ENCODE results near the gene CHMP1B. TPM values are rescaled to one million over a fixed set of nuclear protein-coding genes. Genes with fewer than 3 reads are reported as not detected.

The CHMP1B gene
- total and polyA plus RNA-seq, 11 donors, result 19.8 to 41.2 (median 37.3) TPM

GRCh38 chr18:11810379-11810778, 40.8 kb upstream of the CHMP1B start:
- Histone ChIP-seq H3K4me3 (no peak overlapping the region), H3K27me3 (no peaks in the 10 kb centered on the region), H3K36me3 (no peaks in the 10 kb centered on the region), H3K4me1 (peaks cover 0 to 9% (median 0%) of the 10 kb centered on the region in 12 donors), H3K27ac (no peak overlapping the region), H3K9me3 (no peaks in the 10 kb centered on the region)
- ATAC-seq (no peak), DNase-seq (no peak)
- WGBS, 4 donors, result 84 to 93% (median 88%) methylated on average over 3 of the region's 3 CpGs
- intact Hi-C loops (cut with DNase I), result loop anchor here in 1 of 10 donors (10.0 kb wide), 1 partner anchor 46 kb away; no protein-coding TSS in a partner anchor
- TF ChIP-seq, protein P1, sequence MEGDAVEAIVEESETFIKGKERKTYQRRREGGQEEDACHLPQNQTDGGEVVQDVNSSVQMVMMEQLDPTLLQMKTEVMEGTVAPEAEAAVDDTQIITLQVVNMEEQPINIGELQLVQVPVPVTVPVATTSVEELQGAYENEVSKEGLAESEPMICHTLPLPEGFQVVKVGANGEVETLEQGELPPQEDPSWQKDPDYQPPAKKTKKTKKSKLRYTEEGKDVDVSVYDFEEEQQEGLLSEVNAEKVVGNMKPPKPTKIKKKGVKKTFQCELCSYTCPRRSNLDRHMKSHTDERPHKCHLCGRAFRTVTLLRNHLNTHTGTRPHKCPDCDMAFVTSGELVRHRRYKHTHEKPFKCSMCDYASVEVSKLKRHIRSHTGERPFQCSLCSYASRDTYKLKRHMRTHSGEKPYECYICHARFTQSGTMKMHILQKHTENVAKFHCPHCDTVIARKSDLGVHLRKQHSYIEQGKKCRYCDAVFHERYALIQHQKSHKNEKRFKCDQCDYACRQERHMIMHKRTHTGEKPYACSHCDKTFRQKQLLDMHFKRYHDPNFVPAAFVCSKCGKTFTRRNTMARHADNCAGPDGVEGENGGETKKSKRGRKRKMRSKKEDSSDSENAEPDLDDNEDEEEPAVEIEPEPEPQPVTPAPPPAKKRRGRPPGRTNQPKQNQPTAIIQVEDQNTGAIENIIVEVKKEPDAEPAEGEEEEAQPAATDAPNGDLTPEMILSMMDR (IDR thresholded peaks at IDR 0.05), result no peak
- TF ChIP-seq POLR2A (IDR thresholded peaks at IDR 0.05), result no peak

- WGBS, 4 donors, result 85 to 91% (median 89%) methylated on average over 11 of the region's 11 CpGs
- DNase-seq, result no peak
- TF ChIP-seq POLR2A (IDR thresholded peaks at IDR 0.05), result no peak
- TF ChIP-seq, protein P1 (IDR thresholded peaks at IDR 0.05), result no peak
- H3K4me1 ChIP-seq, result peaks cover 0 to 9% (median 0%) of the 10 kb centered on the region in 12 donors
- no peak overlapping the region for H3K4me3 ChIP-seq
- H3K27ac ChIP-seq, result no peak overlapping the region
- H3K27me3 ChIP-seq, result no peaks in the 10 kb centered on the region
- intact Hi-C loops (cut with DNase I), result loop anchor here in 1 of 10 donors (10.0 kb wide), 1 partner anchor 46 kb away; no protein-coding TSS in a partner anchor
- peak in 1 of 4 donors; percentile 24 for ATAC-seq
- H3K9me3 ChIP-seq, result no peaks in the 10 kb centered on the region
- H3K36me3 ChIP-seq, result no peaks in the 10 kb centered on the region
Measured at GRCh38 chr18:11811009-11811408, 40.2 kb upstream of the CHMP1B start.

- H3K4me1 ChIP-seq, result no peaks in the 10 kb centered on the region
- no peak for DNase-seq
- 76 to 84% (median 83%) methylated on average over 6 of the region's 6 CpGs for WGBS, 4 donors
- TF ChIP-seq, protein P1 (IDR thresholded peaks at IDR 0.05), result no peak
- no peak for TF ChIP-seq POLR2A (IDR thresholded peaks at IDR 0.05)
- H3K27me3 ChIP-seq, result no peaks in the 10 kb centered on the region
- ATAC-seq, result no peak
- intact Hi-C loops (cut with DNase I), result loop anchor here in 1 of 10 donors (10.0 kb wide), 1 partner anchor 52 kb away; no protein-coding TSS in a partner anchor
- peaks cover 0 to 10% (median 0%) of the 10 kb centered on the region in 12 donors for H3K9me3 ChIP-seq
- no peak overlapping the region for H3K4me3 ChIP-seq
- H3K27ac ChIP-seq, result no peak overlapping the region
- H3K36me3 ChIP-seq, result no peaks in the 10 kb centered on the region
Measured at GRCh38 chr18:11817229-11817628, 34.0 kb upstream of the CHMP1B start.

GRCh38 chr18:11818486-11819203, 32.6 kb upstream of the CHMP1B start:
- intact Hi-C loops (cut with DNase I), result loop anchor here in 1 of 10 donors (10.0 kb wide), 1 partner anchor 54 kb away; no protein-coding TSS in a partner anchor
- no peak overlapping the region for H3K4me3 ChIP-seq
- TF ChIP-seq, protein P1 (IDR thresholded peaks at IDR 0.05), result no peak
- no peak for TF ChIP-seq POLR2A (IDR thresholded peaks at IDR 0.05)
- no peaks in the 10 kb centered on the region for H3K27me3 ChIP-seq
- H3K27ac ChIP-seq, result no peak overlapping the region
- peaks cover 0 to 10% (median 0%) of the 10 kb centered on the region in 12 donors for H3K9me3 ChIP-seq
- no peak for DNase-seq
- H3K4me1 ChIP-seq, result no peaks in the 10 kb centered on the region
- 82 to 86% (median 84%) methylated on average over 17 of the region's 17 CpGs for WGBS, 4 donors
- no peaks in the 10 kb centered on the region for H3K36me3 ChIP-seq
- no peak for ATAC-seq
